H1 (cell line): ENCODE data around the gene XAF1. TPM values are rescaled to one million over a fixed set of nuclear protein-coding genes. Genes with fewer than 3 reads are reported as not detected.

Experiments
- ASH2L ChIP-seq: fragments of 200-600, 300-600 bp; sonication (generic); IDR thresholded peaks from one replicate; pipeline ENCODE4 v1.7.1; 2017; ENCODE audit warnings: low read length
- HDAC6 ChIP-seq: IDR thresholded peaks from one replicate; pipeline ENCODE4 v1.7.1; 2012; ENCODE audit warnings: low read depth, mild to moderate bottlenecking, inconsistent platforms, low read length, moderate library complexity
- JUN ChIP-seq: IDR thresholded peaks from 2 replicates; pipeline ENCODE4 v1.6.1; 2011; ENCODE audit warnings: low read depth, mild to moderate bottlenecking, improper control_type of control experiment, low read length
- RBBP5 ChIP-seq: IDR thresholded peaks from 2 replicates; pipeline ENCODE4 v1.7.1; 2012; ENCODE audit warnings: low read depth, mild to moderate bottlenecking, inconsistent platforms, low read length, moderate library complexity, borderline replicate concordance
- polyA plus RNA-seq, 7 experiments: library from polyadenylated mRNA; depleted of rRNA in 3 of 7; stranded (reverse) in 5 of 7; unstranded in 2 of 7; fragments of >200 nt in 5 of 7; fragments of 200-250 nt in 2 of 7; gene quantifications; 1 replicate in 5 of 7; 2 replicates in 1 of 7; 4 replicates in 1 of 7; pipeline versions ENCODE4 v1.2.1 to v1.2.3, GENCODE V29; 2011 to 2013; ENCODE audit warnings: missing spikeins in 2 of 7, mixed read lengths in 2 of 7
- total RNA-seq: library from RNA; stranded (reverse); fragmentation: NEBNext Ultra II Directional; extraction: Animal tissue kit (Norgen Biotek cat#: 25700); gene quantifications from 2 replicates; pipeline ENCODE4 v1.2.1, GENCODE V29; 2021
- TF ChIP-seq, protein P1 (sequence below), 3 experiments: IDR thresholded peaks; 1 replicate in 2 of 3; 2 replicates in 1 of 3; pipeline versions ENCODE4 v1.5.1 to v1.6.1; 2011; ENCODE audit warnings: low read length in 3 of 3, mild to moderate bottlenecking in 3 of 3, inconsistent platforms in 2 of 3, low read depth in 1 of 3, moderate library complexity in 1 of 3; ENCODE audit not compliant: insufficient read depth in 1 of 3; ENCODE audit errors: control extremely low read depth in 1 of 3

XAF1 gene
- total and polyA plus RNA-seq, 2 of the 8 experiments (the other 6 are each of a cell fraction or from before 2014, with no cell fraction given): not detected

- TF ChIP-seq, protein P1, sequence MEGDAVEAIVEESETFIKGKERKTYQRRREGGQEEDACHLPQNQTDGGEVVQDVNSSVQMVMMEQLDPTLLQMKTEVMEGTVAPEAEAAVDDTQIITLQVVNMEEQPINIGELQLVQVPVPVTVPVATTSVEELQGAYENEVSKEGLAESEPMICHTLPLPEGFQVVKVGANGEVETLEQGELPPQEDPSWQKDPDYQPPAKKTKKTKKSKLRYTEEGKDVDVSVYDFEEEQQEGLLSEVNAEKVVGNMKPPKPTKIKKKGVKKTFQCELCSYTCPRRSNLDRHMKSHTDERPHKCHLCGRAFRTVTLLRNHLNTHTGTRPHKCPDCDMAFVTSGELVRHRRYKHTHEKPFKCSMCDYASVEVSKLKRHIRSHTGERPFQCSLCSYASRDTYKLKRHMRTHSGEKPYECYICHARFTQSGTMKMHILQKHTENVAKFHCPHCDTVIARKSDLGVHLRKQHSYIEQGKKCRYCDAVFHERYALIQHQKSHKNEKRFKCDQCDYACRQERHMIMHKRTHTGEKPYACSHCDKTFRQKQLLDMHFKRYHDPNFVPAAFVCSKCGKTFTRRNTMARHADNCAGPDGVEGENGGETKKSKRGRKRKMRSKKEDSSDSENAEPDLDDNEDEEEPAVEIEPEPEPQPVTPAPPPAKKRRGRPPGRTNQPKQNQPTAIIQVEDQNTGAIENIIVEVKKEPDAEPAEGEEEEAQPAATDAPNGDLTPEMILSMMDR (IDR thresholded peaks at IDR 0.05; ENCODE audit: control extremely low read depth in 1 of 3, insufficient read depth in 1 of 3, low read depth in 1 of 3, low read length in 3 of 3): no peak
- TF ChIP-seq ASH2L (no peak), JUN (no peak), HDAC6 (no peak), RBBP5 (no peak)
- TF ChIP-seq, all 59 proteins: peak for 0
These were observed 7.2 kb upstream of the XAF1 start (continued) for GRCh38 chr17:6748617-6749016.
